ENCODE results near the gene PLEKHG4. TPM values are rescaled to one million over a fixed set of nuclear protein-coding genes. Genes with fewer than 3 reads are reported as not detected.

Gene PLEKHG4
- total RNA-seq, 4 donors from 2014 or later: 3.0 to 14.4 (median 6.1) TPM

GRCh38 chr16:67242138-67242730, 37.1 kb upstream of the PLEKHG4 start:
- Histone ChIP-seq H3K9me3 (no peaks in the 10 kb centered on the region), H3K4me1 (peaks cover 0 to 69% (median 29%) of the 10 kb centered on the region in 3 donors), H3K4me3 (no peak overlapping the region), H3K27me3 (no peaks in the 10 kb centered on the region), H3K36me3 (peaks cover 0 to 27% of the 10 kb centered on the region in 2 donors), H3K27ac (peak overlapping the region in 3 of 4 donors; percentile 19 to 67 (median 30))
- 71 to 80% methylated on average over 1 to 3 of the region's 4 CpGs for WGBS, 2 donors (ENCODE audit: low coverage in 1 of 2)
- TF ChIP-seq POLR2AphosphoS5 (IDR thresholded peaks at IDR 0.05): no peak
- TF ChIP-seq EP300 (IDR thresholded peaks at IDR 0.05): no peak
- no peak for TF ChIP-seq POLR2A (IDR thresholded peaks at IDR 0.05)
- no peak for ATAC-seq

- no peak overlapping the region for H3K4me3 ChIP-seq
- H3K4me1 ChIP-seq: peaks cover 0 to 79% (median 38%) of the 10 kb centered on the region in 3 donors
- H3K36me3 ChIP-seq: peaks cover 0 to 14% of the 10 kb centered on the region in 2 donors
- ATAC-seq: no peak
- peaks cover 5% of the 10 kb centered on the region for H3K27me3 ChIP-seq
- TF ChIP-seq EP300 (IDR thresholded peaks at IDR 0.05): no peak
- TF ChIP-seq CTCF (IDR thresholded peaks at IDR 0.05): no peak
- no peak for TF ChIP-seq POLR2AphosphoS5 (IDR thresholded peaks at IDR 0.05)
- TF ChIP-seq POLR2A (IDR thresholded peaks at IDR 0.05): no peak
- WGBS, 2 donors (ENCODE audit: low coverage in 1 of 2): 92% methylated on average over 2 of the region's 4 CpGs; no CpG with 5 or more reads in 1 of the 2 donors
- peak overlapping the region in 3 of 4 donors; percentile 83 to 87 (median 86) for H3K27ac ChIP-seq
- no peaks in the 10 kb centered on the region for H3K9me3 ChIP-seq
These were observed 35.9 kb upstream of the PLEKHG4 start for GRCh38 chr16:67243481-67243880.

DNA sequence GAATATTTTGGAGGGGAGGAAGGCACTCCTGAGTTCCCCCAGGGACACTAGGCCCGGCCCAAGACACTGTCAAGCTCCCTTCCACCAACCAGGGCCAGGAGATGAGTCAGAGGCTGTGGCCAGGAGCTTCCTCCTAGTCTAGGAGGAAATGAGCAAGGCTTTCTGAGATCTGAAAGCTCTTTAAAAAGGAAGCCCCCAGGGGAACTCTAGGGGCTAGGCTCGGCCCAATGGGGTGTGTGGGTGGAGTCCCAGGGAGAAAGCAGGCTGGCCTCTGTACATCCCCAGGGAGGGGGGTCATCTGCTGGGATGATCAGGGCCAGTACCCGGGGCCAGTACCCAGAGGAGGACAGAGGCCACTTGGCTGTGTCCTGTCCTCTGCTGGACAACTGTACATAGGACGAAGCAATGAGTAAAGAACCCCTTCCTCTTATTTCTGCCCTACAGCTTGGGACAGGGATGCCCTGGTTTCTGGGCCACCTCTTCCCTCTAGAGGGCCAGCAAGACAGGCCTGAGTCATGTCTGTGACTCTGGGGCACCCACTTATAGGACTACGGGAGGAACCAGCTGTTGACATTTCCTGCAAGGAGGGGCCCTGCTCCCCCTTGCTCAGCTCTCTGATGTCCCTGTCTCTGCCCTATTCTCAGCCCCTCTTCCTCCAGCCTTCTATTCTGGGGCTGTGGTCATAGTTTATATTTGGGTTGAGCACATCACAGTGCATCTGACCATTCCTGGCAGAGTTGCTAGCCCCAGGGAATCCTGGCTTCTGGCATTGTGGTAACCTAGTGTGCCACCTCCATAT, 34.7 kb upstream of the PLEKHG4 start:
- ATAC-seq: peak; percentile 6
- peak overlapping the region in 3 of 4 donors; percentile 83 to 87 (median 86) for H3K27ac ChIP-seq
- no peak for TF ChIP-seq CTCF (IDR thresholded peaks at IDR 0.05)
- no peak for TF ChIP-seq EP300 (IDR thresholded peaks at IDR 0.05)
- TF ChIP-seq POLR2AphosphoS5 (IDR thresholded peaks at IDR 0.05): no peak
- H3K4me1 ChIP-seq: peaks cover 0 to 90% (median 45%) of the 10 kb centered on the region in 3 donors
- peaks cover 0 to 3% of the 10 kb centered on the region in 2 donors for H3K36me3 ChIP-seq
- WGBS, 2 donors (ENCODE audit: low coverage in 1 of 2): 10 to 31% methylated on average over 2 of the region's 5 CpGs
- peaks cover 16% of the 10 kb centered on the region for H3K27me3 ChIP-seq
- H3K4me3 ChIP-seq: no peak overlapping the region
- H3K9me3 ChIP-seq: no peaks in the 10 kb centered on the region

DNA sequence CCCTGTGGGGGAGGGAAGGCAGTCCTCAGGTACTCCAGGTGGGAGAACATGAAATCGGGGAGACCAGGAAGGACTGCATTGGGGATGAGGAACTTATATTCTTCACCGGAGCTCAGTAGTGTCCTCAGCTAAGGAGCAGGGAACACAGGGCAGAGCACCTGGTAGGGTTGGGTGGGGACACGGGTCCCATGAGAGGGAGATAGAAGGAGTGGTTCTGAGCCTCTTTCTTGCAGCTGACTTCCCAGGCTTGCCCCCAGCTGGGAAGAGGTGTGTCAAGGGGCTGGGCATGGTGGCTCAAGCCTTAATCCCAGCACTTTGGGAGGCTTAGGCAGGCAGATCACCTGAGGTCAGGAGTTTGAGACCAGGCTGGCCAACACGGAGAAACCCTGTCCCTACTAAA, 34.1 kb upstream of the PLEKHG4 start:
- peaks cover 22% of the 10 kb centered on the region for H3K27me3 ChIP-seq
- ATAC-seq: no peak
- H3K4me1 ChIP-seq: peaks cover 0 to 89% (median 45%) of the 10 kb centered on the region in 3 donors
- peak overlapping the region in 3 of 4 donors; percentile 83 to 87 (median 86) for H3K27ac ChIP-seq
- H3K9me3 ChIP-seq: no peaks in the 10 kb centered on the region
- no peak for TF ChIP-seq POLR2A (IDR thresholded peaks at IDR 0.05)
- TF ChIP-seq CTCF (IDR thresholded peaks at IDR 0.05): no peak
- TF ChIP-seq POLR2AphosphoS5 (IDR thresholded peaks at IDR 0.05): no peak
- TF ChIP-seq EP300 (IDR thresholded peaks at IDR 0.05): no peak
- no peaks in the 10 kb centered on the region for H3K36me3 ChIP-seq
- peak overlapping the region in 1 of 2 donors; percentile 80 for H3K4me3 ChIP-seq
- WGBS, 2 donors (ENCODE audit: low coverage in 1 of 2): 89% methylated on average over 3 of the region's 4 CpGs; no CpG with 5 or more reads in 1 of the 2 donors

- ATAC-seq: no peak
- peaks cover 0 to 84% (median 44%) of the 10 kb centered on the region in 3 donors for H3K4me1 ChIP-seq
- WGBS, 2 donors (ENCODE audit: low coverage in 1 of 2): 12 to 27% methylated on average over 2 to 5 of the region's 8 CpGs
These were observed 33.7 kb upstream of the PLEKHG4 start for GRCh38 chr16:67245674-67246080.

More at GRCh38 chr16:67245674-67246080, 33.7 kb upstream of the PLEKHG4 start:
- TF ChIP-seq CTCF (IDR thresholded peaks at IDR 0.05) (no peak), POLR2A (IDR thresholded peaks at IDR 0.05) (no peak), EP300 (IDR thresholded peaks at IDR 0.05) (no peak), POLR2AphosphoS5 (IDR thresholded peaks at IDR 0.05) (no peak)
- Histone ChIP-seq H3K27ac (peak overlapping the region; percentile 3 to 87 (median 84)), H3K4me3 (peak overlapping the region; percentile 54 to 80), H3K9me3 (no peaks in the 10 kb centered on the region), H3K36me3 (no peaks in the 10 kb centered on the region), H3K27me3 (peaks cover 27% of the 10 kb centered on the region)

Data from gastroesophageal sphincter (tissue), 4 donors.